Melanocyte of skin (primary cell): Measurements from ENCODE around the gene SPATA21. TPM values are rescaled to one million over a fixed set of nuclear protein-coding genes. Genes with fewer than 3 reads are reported as not detected.

ENCODE experiments used
- total RNA-seq, 2 donors: library from RNA; depleted of rRNA; stranded (reverse); fragments of >200 nt; gene quantifications; 2 replicates each; pipeline ENCODE4 v1.2.3, GENCODE V29; 2012

SPATA21 gene, protein sequence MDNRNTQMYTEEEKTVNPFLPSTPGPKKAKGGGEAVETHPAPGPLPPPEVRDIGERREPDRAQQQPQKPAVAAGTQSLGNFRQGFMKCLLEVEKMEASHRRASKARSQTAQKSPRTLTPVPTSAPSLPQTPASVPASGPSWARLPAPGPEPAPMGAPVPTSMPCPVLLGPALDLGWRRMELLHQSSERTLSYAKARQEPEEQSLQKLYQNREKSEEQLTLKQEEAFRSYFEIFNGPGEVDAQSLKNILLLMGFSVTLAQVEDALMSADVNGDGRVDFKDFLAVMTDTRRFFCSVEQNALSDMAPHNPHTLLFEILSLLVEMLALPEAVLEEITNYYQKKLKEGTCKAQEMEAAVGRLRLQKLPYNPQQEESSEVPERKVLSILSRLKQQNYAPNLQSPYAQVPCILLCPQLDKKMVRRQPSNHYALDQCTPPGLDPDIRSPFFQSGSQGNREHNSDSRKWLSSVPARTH
- total RNA-seq = not detected

DNA sequence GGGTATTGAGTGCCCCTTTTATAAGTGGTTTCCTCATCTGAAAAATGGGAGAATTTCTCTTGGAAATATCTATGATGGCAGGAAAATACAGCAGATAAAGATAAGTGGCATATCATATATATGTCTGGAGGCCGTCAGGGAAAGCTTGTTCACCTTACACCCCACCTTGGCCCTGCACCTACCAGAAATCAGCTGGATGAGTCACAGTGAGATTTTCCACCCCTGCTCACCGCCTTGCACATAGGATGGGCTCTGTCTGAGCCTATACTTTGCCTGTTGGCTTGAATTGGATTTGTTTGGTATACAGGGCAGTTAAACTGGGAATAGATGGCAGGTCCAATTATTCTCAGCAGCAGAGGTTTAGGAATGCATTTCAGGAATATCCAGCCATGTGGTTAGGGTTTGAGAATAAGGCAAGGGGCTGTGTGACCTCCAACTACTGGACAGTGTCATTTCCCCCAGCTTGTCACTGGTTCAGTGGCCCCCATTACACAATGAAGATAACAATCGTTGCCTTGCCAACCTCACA is at the start of gene SPATA21:
TSS of gene SPATA21 (minus strand) at position 479 of the 529 bp plus-strand sequence. CDS start 6,053 bp downstream, outside the sequence.

DNA sequence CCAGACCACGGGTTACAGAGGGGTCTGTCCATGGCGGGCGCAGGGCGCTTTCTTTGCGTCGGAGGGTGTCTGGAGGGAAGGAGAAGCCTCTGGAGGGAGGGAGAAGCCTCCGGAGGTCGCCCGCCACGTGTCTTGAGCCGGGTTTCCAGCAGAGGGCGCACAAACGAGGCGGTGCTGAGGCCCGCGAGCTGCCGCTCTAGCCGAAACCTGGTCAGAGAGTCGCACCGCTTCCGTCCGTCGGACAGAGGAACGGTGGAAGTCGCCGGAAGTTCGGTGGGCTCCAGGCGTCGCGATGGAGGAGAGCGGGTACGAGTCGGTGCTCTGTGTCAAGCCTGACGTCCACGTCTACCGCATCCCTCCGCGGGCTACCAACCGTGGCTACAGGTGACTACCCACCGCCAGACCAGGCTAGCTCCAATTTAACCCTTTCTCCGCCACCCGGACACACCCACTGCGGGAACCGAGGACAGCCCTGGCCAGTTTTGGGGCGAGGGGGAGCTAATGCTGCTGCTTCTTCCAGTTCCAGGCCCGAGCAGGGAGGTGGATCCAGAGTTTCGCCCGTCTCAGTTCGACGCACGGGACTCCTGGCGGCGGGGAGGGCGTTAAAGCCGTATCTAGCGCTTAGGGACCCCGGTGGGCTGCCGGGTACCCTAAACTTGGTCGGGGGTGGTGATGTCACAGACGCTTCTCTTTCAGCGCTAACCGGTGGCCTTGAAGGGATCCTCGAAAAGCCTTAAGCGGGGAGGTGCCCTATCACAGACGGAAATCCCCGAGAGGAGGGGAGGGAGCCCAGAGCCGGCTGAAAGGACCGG is 3.5 kb upstream of the SPATA21 start, which contains the start of gene NECAP2:
TSS of gene NECAP2 (plus strand) at position 255 of the 812 bp plus-strand sequence. CDS start at position 293, 38 bp downstream.

DNA sequence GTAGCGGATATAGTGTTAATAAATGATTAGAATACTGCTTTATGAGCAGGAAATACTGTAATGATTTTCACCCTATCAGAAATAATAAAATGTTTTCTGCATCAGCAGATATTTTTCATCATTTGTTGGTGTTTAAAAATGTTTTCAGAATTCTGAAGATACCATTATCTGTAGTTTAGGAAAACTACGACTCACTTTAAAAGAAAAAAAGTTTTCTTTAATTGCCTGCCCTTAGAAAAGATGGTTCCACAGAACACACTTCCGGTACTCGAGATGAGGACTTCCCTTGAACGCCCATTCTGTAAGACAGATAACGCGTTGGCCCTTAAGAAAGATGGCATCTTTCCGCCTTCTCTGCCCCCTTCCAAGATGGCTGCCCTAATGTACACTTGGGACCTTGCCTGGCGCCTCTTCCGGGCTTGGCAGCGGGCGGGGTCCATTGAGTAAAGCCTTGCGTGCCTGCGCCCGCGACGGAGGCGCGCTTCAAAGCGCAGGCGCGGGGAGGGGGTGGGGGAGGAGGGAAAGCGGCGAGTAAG is 70.4 kb downstream of the SPATA21 start, which contains the start of gene SZRD1:
TSS of gene SZRD1 (plus strand) at position 521 of the 536 bp plus-strand sequence. CDS start 16 bp downstream, outside the sequence.

DNA sequence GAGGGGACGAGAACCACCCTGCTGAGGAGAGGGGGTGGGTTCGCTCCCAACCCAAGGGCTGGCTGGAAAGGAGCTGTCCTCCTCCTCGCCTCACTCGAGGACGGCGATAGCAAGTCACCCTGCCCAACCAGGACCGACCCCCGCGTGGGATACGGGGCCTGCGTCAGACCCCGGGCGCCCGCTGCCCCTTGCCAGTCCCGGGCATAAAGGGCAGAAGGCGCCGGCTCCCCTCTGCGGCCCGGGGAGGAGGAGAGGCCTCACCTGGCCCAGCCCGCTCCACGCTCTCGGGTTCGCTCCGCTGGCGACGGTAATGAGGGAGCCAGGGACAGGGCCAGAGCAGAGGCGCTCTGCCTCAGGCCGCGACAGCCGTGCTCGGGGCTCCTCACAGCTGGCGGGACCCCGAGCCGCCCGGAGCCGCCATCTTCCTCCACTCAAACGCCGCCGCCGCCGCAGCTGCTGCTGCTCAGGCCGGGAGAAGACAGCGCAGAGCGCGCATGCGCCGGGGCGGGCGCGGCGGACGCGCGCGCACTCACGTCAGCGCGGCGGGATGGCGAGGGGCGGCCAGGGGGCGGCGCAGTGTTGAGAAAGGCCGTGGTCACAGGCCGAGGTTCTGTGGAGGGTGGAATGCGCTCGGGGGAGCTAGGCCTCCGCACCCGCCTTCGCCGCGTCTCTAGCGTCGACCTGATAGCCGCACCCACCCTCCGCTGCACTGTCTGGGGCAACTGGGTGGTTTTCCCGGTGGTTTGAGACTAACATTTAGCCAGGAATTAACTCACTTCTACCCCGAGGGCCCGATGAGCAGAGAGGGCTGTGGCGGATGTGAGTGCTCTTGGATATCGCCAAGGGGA is 85.0 kb downstream of the SPATA21 start, which contains the start of gene FBXO42:
TSS of gene FBXO42 (minus strand) at position 487 of the 848 bp plus-strand sequence. CDS start 37,062 bp downstream, outside the sequence.

Other genes with a start within 250 kb of the SPATA21 start
- gene ARHGEF19, start 224.8 kb downstream of the SPATA21 start, total RNA-seq = 1 to 10 TPM; 5.2 to 5.3 TPM
- gene CPLANE2, start 200.2 kb downstream of the SPATA21 start, total RNA-seq = 1 to 10 TPM; 5.7 to 7.2 TPM
- 10 to 100 TPM; 12.3 to 16.9 TPM for gene FBXO42, start 84.9 kb downstream of the SPATA21 start, total RNA-seq
- 10 to 100 TPM; 64.0 to 70.6 TPM for gene SZRD1, start 70.2 kb downstream of the SPATA21 start, total RNA-seq
- 10 to 100 TPM; 62.6 to 64.4 TPM for gene NECAP2, start 3.3 kb upstream of the SPATA21 start, total RNA-seq
- gene RNU1-1, start 76.9 kb upstream of the SPATA21 start, total RNA-seq = under 1 TPM; under 0.01 TPM
- gene NBPF1, start 176.1 kb upstream of the SPATA21 start, total RNA-seq = 10 to 100 TPM; 16.5 to 28.6 TPM
- gene RNU1-3, start 229.5 kb upstream of the SPATA21 start, total RNA-seq = under 1 TPM; under 0.01 TPM